NCI-H1436 (cell line): ENCODE measurements around the gene AMZ1.
"Not testable (repeated sequence)": the region's sequence is repeated elsewhere in the genome, so short reads cannot be mapped to it uniquely, and the experiment has no call there.

Experiments used
- DNase-seq: peaks from one replicate; lab custom pipeline; 2025; lab: John Stamatoyannopoulos, UW

Gene AMZ1

DNA sequence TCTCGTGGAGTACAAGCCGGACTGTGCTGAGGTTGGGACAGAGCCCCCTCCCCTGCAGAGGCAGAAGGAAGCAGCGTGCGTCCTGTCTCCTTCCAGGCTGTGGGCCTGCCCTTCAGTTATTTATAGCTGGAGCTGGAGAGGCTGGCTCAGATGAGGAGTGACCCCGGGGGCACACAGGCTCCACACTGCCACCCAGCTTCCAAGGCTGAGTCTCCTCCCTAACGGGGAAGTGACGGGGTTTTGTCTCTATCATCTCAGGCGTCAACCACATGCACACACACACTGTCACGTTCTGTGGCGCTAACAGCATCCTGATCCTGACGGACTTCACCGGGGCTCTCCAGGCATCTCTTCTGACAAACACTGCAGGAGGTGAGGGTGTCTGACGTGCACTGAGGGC, 25.4 kb downstream of the AMZ1 start:
- DNase-seq: no peak

DNA sequence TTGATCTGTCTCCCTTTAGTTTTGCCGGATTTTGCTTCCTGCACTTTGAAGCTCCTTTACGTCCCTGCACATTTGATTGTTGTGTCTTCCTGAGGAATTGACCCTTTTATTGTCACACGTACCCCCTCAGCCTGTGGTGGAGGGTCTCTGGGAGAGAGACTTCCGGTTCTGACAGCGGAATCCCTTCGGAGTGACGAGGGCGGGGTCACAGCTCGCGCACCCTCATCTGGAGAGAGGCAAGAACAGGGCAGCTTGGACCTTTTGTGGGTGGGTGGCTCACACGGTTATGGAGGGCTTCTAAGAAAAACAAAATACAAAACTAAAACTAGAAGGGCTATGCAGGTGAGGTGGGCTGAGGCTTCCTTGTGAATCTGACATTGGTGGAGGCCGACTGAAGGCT, 26.0 kb downstream of the AMZ1 start:
- DNase-seq: no peak

DNA sequence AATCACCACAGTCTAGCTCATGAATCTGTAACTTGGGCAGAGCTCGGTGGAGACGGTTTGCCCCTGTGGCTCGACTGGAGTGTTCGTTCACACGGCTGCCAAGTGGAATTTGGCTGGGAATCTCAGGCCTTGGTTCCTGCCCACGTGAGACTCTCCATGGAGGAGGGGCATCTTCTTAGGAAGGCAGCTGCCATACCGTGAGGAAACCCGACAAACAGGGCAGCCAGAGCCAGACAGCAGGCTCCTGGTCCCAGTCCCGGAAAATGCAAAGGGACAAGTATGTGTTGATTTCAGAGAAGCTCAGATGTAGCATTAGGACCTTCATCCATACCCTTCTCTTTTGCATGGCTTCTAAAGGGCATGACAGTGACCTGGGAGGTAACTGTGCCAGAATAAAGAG, 26.6 kb downstream of the AMZ1 start:
- DNase-seq: no peak

DNA sequence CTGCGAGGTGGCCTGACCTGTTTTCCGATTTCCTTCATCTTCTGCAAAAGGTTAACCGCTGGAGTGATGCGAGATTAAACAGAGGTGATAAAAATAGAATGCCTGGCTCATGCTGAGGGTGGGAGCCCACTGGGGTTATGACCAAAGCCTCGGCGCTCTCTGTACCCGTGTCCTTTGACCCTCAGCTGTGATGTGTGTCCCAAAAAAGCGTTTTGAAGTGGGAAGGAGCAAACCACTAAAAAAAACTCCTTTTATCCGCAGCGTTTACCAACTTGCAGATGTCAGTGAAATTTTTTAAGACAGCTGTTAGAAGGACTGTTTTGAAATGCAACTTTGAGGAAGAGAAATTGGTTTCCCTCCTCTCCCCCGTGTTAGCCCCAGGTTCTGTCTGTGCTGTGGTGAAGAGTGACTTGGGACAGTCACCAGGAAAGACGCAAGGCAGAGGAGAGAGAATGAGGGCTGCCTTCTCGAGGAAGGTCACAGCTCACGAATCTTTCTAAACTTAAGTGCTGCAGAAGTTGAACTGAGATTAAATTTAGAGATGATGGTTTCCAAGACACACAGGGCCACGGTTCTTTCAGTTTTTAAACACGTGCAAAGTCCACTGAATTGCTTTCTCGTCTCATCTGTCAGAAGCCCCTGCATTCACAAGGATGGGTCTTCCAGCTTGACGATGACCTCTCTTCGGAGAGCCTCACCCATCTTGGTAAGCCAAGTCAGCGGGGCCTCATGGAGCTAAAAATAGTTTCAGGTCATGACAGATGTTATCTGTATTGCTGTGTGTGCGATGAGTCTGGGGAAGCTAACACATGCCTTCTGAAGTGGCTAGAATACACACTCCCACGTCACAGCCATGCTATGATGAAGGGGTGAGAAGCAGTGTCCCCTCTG, 27.6 kb downstream of the AMZ1 start:
- no peak for DNase-seq

DNA sequence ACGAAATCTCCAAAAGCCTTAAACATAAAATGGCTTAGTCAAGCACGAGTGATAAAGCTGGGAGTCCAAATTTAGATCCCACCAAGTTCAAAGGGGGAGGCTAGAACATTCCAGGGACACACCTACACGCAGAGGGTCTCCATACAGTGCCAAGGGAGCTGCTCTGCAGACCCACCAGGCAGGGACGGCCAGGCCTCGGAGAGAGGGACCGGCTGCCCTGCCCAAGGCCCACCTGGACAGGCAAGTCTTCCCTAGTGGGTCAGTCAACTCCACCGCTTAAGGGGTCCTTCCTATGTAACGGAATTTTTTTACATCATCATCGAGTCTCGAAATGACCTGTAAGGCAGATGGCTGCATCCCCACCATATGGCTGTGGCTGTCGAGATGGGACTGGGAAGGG, 28.5 kb downstream of the AMZ1 start:
- no peak for DNase-seq

DNA sequence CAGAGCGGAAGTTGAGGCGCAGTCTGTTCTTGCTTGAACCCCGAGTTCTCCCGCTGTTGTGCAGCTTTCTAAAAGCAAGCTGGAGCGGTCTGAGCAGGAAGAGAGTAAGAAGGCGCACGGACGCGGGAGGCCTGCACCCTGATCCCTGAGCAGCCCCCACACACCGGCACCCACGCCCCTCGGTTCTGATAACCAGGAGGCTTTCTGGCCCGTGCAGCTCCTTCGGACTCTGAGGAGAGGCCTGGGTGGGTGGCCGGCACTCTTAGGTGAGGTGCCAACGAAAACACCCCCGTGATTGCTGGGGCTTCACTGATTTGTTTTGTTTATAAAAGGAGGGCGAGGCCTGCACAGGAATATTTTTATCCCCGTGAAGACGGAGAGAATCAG, 28.9 kb downstream of the AMZ1 start:
- no peak for DNase-seq

DNA sequence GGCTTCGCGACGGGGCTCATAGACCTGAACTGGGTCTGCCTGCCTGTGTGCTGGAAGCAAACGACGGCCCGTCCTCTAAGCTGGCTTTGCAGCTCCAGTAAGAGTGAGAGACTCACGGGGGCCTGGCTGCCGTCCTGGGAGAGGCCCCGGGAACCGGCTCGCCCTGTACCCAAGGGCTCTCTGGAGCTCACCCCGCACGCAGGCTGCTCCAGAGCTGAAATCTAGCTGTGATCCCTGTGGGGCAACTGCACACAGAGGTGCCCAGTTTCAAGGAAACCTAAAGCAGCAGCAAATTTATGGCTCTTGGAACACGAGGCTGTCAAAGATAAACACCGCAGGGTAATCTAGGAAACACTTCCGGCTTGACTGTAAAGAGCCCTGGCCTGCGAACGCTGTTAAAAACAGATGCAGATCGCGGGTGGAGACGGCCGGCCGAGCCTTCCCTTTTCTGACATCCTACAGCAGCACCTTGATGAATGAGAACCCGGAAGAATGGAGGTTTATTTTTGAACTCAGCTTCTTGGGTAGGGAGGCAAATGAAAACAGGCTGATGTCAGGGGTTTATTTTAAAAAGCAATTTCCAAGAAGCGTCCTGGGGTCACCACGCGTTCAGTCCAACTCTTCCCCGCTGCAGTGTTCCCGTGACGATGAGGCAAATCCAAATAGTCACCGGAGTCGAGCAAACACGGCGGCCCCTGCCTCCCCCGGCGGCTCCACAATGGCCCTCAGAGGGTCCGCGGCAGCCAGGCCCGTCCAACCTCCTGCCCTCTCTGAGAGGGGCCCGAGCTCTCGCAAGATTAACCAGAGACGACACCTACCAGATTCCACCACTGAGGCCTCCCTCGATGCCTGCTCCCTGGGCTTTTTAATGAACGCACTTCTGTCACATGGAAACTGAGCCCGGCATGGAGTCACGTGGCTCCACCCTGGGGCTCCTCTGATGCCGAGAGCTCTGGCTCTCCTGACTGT, 29.6 kb downstream of the AMZ1 start:
- no peak for DNase-seq

DNA sequence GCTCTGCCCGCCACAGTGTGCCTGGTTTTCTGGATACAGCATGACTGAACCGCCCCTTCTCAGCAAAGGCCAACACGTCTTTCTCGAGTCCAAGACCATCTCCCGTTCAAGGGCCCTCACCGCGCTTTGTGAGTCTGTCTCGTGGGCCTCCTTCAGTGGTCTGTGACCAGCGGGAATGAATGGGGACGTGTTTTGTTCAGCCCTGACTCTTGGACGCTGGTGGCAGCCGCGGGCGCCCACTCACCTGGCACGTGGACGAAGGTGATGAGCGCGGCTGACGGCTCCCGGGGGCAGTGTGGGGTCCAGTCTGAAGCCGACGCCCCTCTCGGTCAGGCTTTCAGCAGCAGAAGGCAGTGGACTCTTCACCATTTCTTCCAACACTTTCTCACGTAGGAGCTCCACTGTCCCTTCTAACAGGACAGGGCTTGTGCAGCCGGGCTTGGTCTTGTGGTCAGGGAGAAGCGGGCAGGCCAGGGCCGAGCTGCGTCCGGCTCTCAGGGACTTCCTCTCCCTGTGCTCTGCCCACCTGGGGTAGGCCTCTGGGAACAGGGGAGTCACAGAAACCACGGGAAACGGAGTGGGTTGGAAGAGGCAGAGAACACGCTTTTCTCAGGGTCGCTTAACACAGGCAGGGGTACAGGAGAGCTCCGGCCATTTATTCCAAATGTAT, 30.4 kb downstream of the AMZ1 start:
- DNase-seq: no peak

DNA sequence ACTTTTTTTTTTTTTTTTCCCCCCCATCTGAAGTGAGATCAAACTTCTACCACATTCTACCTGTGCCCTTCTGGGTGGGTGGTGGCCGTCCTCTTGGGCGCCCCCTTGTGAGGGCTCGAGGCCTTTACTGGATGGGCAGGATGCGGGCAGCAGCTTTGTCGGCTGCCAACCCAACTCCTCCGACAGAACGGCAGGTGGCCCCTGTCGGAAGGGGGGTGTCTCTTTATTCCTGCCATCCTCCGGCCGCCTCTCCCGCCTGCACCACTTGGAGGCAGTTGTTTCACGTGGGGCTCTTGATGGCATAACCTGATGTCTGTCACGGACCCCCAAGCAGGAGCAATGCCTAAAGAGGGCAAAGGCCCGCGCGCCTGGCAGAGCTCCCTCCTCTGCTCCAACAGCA, 31.0 kb downstream of the AMZ1 start:
- DNase-seq: no peak

DNA sequence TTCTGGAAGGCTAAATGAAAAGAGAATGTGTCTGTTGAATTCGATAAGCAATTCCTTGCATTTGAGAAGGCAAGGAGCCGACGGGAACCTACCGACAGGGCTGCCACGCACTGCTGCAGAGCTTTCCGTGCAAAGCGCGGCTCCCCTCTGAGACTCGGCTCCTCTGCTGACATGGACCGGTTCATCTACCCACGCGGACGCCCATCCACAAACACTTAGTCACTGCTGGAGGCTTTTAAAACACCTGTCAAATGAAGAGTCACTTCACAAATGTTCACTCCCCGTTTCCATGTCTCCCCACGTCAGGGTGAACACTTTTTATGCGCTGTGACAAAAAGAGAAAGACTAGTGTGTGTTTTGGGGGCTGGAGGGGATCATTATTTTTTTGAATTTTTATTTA, 32.0 kb downstream of the AMZ1 start:
- DNase-seq: no peak

DNA sequence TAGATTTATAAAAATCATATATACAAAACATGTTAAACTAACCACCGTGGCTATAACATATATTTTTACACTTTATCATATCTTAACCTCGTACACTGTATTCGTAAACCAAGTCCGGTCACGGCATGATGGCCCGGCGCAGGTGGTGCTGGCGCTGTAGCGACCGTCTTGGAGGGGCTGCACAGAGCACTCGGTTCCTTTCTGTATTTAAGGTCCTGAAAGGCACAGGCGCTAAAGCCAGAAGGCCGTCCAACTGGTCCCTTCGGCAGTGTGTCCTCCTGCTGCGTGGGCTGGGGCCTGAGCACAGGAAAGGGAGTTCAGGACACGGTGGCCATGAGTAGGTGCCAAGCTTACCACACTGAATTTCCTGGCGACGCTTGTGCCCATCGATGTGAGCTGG, 33.8 kb downstream of the AMZ1 start:
- DNase-seq: no peak

DNA sequence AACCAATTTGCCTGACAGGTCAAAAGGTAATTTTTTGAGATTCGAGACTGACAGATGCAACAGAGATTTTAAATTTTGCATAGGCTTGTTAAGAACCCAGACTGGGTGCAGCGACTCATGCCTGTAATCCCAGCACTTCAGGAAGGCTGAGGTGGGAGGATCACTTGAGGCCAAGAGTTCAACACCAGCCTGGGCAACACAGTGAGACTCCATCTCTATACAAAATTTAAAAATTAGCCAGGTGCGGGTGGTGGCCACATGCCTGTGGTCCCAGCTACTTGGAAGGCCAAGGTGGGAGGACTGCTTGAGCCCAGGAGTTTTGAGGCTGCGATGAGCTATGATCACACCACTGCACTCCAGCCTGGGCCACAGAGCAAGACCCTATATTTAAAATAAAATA, 34.6 kb downstream of the AMZ1 start:
- DNase-seq: no peak

DNA sequence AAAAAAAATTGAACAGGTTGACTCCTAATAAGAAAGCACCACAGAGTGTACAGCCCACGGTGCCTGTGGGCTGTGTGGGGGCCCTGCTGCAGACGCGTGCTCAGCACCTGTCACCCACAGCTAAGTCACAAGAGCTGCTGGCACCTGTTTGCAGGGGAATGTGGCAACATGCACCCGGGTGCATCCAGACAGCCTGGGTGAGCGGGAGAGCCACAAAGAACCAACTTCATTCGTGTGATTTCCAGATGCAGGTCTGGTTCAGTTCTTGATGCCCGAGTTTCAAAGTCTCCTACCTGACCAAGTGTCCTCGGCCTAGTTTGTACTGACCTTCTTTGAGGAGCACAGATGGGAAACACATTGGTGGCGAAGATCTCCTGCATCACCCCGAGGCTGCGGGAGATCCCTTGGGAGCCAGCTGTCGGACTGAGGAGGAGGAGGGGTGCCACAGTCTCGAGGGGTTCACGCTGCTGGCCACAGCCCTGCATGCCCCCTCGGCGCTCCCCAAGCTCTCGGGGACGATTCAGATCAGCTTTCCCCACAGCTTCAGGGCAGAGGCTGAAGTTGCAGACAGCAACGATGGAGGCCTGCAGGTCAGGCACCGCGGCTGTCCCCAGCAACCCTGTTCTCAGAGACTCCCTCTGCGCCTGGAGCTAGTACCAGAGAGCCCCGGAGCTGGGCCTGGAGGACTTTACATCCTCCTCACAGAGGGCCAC, 35.3 kb downstream of the AMZ1 start:
- DNase-seq: no peak

DNA sequence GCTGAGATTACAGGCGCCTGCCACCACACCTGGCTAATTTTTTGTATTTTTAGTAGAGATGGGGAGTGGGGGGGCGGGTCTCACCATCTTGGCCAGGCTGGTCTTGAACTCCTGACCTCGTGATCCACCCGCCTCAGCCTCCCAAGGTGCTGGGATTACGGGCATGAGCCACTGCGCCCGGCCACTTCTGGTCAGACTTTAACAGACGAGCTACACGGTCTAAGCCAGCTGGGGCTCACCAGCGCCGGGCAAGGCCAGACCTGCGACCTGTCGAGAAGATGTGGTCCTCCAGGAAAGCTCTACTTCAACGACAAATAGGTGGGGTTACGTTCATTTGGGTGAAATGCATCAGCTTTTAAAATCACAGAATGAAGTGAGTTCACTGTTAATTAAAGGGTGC, 36.0 kb downstream of the AMZ1 start:
- DNase-seq: not testable (repeated sequence)

DNA sequence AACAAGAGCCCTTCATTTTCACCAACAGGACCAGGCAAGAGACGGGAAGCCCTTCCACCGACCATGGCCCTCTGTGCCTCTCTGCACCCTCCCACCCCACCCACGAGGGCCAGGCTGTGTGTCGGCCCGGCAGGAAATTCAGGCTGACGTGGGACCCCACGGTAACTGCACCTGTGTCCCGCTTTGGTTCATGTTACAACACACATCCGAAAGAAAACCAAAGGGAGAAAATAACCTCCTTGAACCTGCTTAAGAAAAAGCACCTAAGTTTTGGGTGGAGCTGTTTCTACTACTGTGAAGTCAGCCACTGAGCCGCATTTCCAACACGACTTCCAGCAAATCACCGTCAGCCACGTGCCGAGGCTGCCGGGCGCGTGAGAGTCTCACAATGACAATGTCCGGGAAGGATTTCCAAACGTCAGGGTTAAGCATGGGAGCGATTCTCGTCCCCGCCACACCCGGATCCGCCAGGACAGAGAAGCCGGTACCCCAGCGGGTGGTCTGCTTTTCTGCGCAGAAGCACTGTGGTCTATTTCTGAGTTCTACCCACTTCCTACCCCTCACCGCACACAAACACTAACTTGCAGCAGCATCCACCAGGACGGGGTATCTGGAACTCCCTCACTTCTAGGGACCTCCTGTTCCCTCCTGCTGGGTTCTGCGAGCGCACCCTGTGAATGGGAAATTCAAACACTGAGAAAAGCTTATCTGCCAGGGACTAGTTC, 36.6 kb downstream of the AMZ1 start:
- no peak for DNase-seq

DNA sequence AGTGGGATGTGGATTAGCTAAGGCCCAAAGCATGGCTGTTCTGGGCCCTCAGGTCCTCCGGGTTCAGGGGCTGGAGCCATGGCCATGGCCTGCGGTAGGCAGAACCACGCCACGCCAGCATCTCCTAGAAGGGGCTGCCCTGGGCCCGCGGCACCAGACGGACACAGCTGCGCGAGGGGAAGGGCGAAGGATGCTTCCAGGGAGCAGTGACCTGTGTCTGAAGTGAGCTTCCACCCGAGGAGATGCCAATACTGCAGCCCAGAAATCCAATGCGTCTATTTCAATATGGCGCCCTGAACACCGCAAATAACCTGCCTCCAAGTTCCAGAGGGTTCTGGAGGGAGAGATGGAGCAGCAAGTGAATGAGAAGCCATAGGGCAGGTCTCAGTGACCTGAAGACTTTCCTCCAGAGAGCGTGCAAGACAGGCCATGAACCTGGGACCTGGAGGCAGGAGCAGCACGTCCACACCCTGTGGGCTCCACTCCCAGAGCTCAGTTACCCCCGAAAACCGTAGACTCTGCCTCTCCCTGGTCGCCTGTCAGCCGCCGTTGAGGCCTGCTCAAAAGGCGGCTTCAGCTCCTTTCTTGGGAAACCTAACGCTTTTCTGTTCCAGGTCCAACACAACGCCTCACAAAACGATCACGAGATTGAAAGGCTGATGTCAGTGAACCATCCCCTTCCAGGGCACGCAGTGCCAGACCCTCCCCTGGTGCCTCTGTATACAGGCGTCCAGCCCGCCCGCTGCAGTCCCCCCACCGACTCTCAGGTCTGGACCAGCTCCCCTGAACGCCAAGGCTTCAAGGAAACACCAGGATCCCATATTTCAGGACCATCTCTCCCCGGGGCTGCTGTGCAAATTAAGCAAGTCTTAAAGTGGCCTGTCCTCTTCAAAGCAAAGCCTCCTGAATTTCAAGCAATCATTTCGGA, 37.4 kb downstream of the AMZ1 start:
- DNase-seq: no peak

DNA sequence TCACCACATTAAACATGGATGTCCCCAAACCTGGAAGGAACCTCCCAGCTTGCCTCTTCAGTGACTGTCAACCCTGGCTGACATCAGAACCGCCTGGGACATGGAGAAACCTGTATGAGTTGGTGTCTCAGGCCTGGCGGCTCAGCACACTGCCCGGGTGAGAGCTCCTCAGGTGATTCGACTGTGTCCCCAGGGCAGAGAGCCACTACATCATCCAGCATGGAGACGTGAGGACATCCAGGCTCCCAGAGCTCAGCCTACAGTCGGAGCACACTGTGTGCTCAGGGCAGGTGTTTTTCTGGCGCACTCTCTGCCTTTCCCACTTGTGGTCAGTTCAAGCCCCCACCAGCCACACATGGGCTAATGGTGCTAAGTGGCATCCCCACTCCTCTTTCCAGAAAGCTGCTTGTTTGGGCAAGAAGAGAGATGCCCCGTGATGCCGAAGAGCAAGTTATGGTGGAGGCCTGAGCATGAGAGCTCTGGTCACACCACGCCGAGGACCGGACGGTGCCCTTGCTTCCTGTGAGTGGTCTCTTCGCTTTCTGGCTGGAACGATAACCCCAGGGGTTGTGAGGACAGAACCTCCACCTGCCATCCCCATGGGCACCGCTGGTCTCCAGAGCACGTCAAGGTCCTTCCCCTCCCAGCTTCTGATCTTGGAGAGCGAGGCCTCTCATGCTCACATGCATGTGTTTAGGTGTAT, 38.5 kb downstream of the AMZ1 start:
- no peak for DNase-seq

DNA sequence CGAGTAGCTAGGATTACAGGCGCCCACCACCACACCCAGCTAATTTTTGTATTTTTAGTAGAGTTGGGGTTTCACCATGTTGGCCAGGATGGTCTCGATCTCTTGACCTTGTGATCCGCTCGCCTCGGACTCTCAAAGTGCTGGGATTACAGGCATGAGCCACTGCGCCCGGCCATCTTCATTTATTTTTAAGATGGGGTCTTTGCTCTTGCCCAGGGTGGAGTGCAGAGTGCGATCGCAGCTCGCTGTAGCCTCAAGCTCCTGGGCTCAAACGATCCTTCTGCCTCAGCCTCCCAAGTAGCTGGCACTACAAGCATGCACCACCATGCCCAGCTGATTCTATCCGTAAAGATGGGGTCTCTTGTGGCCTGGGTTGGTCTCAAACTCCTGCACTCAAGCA, 39.2 kb downstream of the AMZ1 start:
- not testable (repeated sequence) for DNase-seq

DNA sequence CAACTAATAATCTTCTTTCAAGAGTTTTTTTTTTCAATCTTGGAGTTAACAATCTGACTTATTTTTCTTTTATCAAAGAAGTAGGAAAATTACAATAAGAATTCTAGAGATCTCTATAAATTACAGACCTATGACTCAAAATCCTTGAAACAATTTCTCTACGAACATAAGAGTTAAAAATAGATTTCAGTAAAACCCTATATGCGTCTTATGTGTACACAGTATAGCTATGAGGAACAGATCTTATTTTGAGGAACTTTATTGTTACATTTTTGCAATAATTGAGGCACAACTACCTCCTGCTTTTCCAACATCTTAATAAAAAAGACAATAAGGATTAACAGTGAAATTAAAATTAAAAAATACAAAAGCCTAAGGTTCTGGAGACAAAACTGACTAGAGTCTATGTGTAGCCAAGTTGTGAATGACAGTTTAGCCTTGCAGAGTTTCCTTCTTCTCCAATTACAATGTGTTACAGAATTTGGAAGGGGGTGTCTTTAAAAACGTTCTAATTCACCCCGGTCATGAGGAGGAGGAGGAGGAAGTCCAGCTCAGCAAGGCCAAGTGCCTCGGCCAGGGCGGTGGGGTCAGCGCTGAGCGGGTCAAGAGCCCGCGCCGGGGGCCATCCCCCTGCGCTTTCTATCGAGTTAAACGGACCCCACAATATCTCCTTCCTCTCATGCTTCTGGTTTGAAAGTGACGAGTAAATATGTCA, 40.5 kb downstream of the AMZ1 start:
- no peak for DNase-seq
